Activated CD4-positive, alpha-beta T cell treated with anti-CD3 and anti-CD28 coated beads, Interleukin-2, amount 10 ng/mL, durations not matched to agents 7 days and 5 days (primary cell): Measurements from ENCODE around the gene USP15. TPM values are rescaled to one million over a fixed set of nuclear protein-coding genes. Genes with fewer than 3 reads are reported as not detected.
A peak's percentile ranks its signal among the peaks of the same experiment; 100 is the strongest.

Experiments used
- CTCF ChIA-PET: fragments of 350-600 bp; sonication (Branson Sonifier 250); formaldehyde crosslinking; loops from one replicate; lab custom pipeline; 2021; ENCODE audit warnings: antibody characterized with exemption; lab: Charles Lee
- POLR2A ChIA-PET: fragments of 350-600 bp; sonication (Branson Sonifier 250); formaldehyde crosslinking; loops from one replicate; lab custom pipeline; 2021; ENCODE audit warnings: antibody characterized with exemption; lab: Charles Lee
- DNase-seq: peaks from one replicate; pipeline ENCODE4 v3.0.0-alpha.2; 2020
- H3K27ac Mint-ChIP-seq: one replicate; pipeline ENCODE4 v1.8.0; 2021; ENCODE audit warnings: mild to moderate bottlenecking, moderate library complexity, mixed read lengths
- H3K27me3 Mint-ChIP-seq: one replicate; pipeline ENCODE4 v1.8.0; 2021; ENCODE audit warnings: mixed read lengths
- H3K36me3 Mint-ChIP-seq: one replicate; pipeline ENCODE4 v1.8.0; 2021; ENCODE audit warnings: low read depth, mixed read lengths
- H3K4me1 Mint-ChIP-seq: one replicate; pipeline ENCODE4 v1.8.0; 2021; ENCODE audit warnings: mixed read lengths
- H3K4me3 Mint-ChIP-seq: one replicate; pipeline ENCODE4 v1.8.0; 2021; ENCODE audit warnings: mild to moderate bottlenecking, moderate library complexity, mixed read lengths
- H3K9me3 Mint-ChIP-seq: one replicate; pipeline ENCODE4 v1.8.0; 2021; ENCODE audit warnings: mixed read lengths
- total RNA-seq, 2 experiments: library from RNA; stranded (reverse); gene quantifications; one replicate each; pipeline ENCODE4 v1.2.3, GENCODE V29; 2021

The USP15 gene
- total RNA-seq, 2 experiments from 2014 or later: 162 to 167 TPM

DNA sequence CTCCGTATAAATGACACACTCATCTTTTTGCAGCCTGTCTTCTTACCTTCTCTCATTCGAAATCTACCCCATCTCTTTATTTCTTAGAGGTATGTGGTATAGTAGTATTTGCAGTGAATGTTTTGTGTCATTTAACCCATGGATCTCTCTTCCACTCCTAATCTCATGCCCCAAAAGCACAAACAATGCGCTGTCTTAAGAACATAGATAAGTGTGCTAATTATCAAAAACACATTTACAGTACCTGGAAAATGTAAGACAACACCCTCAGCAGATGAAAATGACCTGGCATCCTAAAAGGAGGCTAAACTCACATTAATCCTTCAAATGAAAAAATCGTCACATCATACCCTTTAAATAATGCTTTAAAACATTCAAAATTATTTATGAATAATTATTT is 10.7 kb downstream of the USP15 start:
- POLR2A ChIA-PET: no interaction called here
- H3K4me1 Mint-ChIP-seq: peaks cover 80% of the 10 kb centered on the region
- no peak overlapping the region for H3K27ac Mint-ChIP-seq
- DNase-seq: no peak
- H3K27me3 Mint-ChIP-seq: no peaks in the 10 kb centered on the region
- no peaks in the 10 kb centered on the region for H3K9me3 Mint-ChIP-seq
- peaks cover 41% of the 10 kb centered on the region for H3K36me3 Mint-ChIP-seq
- CTCF ChIA-PET: no interaction called here
- no peak overlapping the region for H3K4me3 Mint-ChIP-seq

DNA sequence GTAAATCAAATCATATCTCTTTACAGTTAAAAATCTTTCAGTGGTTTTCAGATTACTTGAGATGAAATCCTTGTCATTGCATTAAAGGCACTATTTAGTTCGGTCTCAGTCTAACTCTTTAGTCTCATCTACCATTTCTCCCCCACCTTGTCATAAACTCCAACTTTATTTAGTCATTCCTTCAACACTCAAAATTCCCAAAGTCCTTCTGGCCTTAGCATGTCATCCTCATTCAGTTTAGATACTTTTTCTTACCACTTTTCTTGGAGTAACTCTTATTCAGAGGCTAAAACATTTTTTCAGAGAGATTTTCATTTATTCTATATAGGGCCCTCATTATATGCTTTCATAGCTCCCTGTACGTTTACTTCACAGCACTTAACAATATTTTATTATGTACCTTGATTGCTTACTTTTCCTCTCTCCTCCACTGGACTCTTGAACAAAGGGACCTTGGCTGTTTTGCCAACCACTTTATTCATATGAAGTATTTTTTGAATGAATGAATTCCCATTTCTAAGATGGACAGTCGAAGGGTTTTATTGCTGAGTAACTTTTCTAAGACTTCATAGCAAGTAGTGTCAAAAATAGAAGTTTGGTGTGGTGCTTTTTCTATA is 12.8 kb downstream of the USP15 start:
- no peak overlapping the region for H3K27ac Mint-ChIP-seq
- H3K4me3 Mint-ChIP-seq: peak overlapping the region; percentile 1
- no peak for DNase-seq
- ChIA-PET CTCF (no interaction called here), POLR2A (no interaction called here)
- H3K36me3 Mint-ChIP-seq: peaks cover 39% of the 10 kb centered on the region
- peaks cover 74% of the 10 kb centered on the region for H3K4me1 Mint-ChIP-seq
- H3K9me3 Mint-ChIP-seq: no peaks in the 10 kb centered on the region
- H3K27me3 Mint-ChIP-seq: no peaks in the 10 kb centered on the region

GRCh38 chr12:62273724-62274380 is 13.6 kb downstream of the USP15 start:
- Mint-ChIP-seq H3K4me3 (no peak overlapping the region), H3K27me3 (no peaks in the 10 kb centered on the region), H3K4me1 (peaks cover 66% of the 10 kb centered on the region), H3K27ac (no peak overlapping the region), H3K9me3 (peaks cover 2% of the 10 kb centered on the region), H3K36me3 (peaks cover 37% of the 10 kb centered on the region)
- ChIA-PET CTCF (interaction anchor here (1.2 kb wide), 1 partner anchor 15 kb away, joined by 3 read pairs; no protein-coding TSS in a partner anchor), POLR2A (no interaction called here)
- DNase-seq: no peak

GRCh38 chr12:62278022-62278421 is 17.8 kb downstream of the USP15 start:
- Mint-ChIP-seq H3K27me3 (no peaks in the 10 kb centered on the region), H3K4me1 (peaks cover 70% of the 10 kb centered on the region), H3K4me3 (no peak overlapping the region), H3K27ac (no peak overlapping the region), H3K9me3 (peaks cover 9% of the 10 kb centered on the region), H3K36me3 (peaks cover 47% of the 10 kb centered on the region)
- ChIA-PET CTCF (no interaction called here), POLR2A (no interaction called here)
- DNase-seq: no peak

DNA sequence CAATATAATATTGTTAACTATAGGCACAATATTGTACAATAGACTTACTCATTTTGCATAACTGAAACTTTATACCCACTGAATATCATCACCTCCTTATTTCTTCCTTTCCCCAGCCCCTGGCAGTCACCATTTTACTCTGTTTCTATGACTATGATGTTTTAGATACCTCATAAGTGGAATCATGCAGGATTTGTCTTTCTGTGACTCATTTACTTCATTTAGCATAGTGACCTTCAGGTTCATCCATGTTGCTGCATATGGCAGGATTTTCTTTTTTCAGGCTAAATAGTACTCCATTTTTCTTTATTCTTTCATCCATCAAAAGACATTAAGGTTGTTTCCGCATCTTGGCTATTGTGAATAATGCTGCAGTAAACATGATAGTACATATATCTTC is 18.9 kb downstream of the USP15 start:
- CTCF ChIA-PET: no interaction called here
- no peak overlapping the region for H3K27ac Mint-ChIP-seq
- H3K4me3 Mint-ChIP-seq: no peak overlapping the region
- H3K36me3 Mint-ChIP-seq: peaks cover 48% of the 10 kb centered on the region
- DNase-seq: no peak
- H3K27me3 Mint-ChIP-seq: no peaks in the 10 kb centered on the region
- POLR2A ChIA-PET: no interaction called here
- H3K9me3 Mint-ChIP-seq: peaks cover 9% of the 10 kb centered on the region
- H3K4me1 Mint-ChIP-seq: peaks cover 66% of the 10 kb centered on the region

- Mint-ChIP-seq H3K27ac (no peak overlapping the region), H3K27me3 (no peaks in the 10 kb centered on the region), H3K36me3 (peaks cover 48% of the 10 kb centered on the region), H3K4me1 (peaks cover 58% of the 10 kb centered on the region), H3K4me3 (no peak overlapping the region), H3K9me3 (peaks cover 9% of the 10 kb centered on the region)
- CTCF ChIA-PET: interaction anchor here (1.3 kb wide), 1 partner anchor 13 kb away, joined by 4 read pairs; no protein-coding TSS in a partner anchor
- DNase-seq: no peak
- POLR2A ChIA-PET: no interaction called here
These were observed 19.8 kb downstream of the USP15 start for GRCh38 chr12:62279961-62280360.

DNA sequence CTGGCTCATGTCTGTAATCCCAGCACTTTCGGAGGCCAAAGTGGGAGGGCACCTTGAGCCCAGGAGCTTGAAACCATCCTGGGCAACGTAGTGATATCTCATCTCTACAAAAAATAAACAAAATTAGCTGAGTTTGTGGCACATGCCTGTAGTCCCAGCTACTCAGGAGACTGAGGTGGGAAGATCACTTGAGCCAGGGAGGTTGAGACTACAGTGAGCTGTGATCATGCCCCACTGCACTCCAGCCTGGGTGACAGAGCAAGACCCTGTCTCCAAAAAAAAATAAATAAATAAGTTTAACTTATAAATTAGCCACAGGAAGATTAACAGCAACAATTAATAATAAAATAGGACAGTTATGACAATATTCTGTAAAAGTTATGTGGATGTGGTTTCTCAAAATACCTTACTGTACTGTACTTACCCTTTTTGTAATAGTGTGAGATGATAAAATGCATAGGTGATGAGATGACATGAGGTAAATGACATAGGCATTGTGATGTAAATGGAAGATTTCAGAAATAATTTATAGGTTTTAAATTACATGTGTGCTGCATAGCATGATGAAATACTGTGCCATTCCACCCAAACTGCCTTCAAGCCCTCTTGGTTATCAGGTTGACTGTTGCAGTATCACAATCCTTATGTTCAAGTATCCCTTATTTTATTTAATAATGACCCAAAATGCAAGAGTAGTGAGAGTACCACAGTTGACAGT is 22.0 kb downstream of the USP15 start:
- H3K4me3 Mint-ChIP-seq: no peak overlapping the region
- peaks cover 57% of the 10 kb centered on the region for H3K36me3 Mint-ChIP-seq
- DNase-seq: no peak
- H3K27ac Mint-ChIP-seq: peak overlapping the region; percentile 25
- ChIA-PET CTCF (no interaction called here), POLR2A (no interaction called here)
- no peaks in the 10 kb centered on the region for H3K27me3 Mint-ChIP-seq
- H3K9me3 Mint-ChIP-seq: peaks cover 17% of the 10 kb centered on the region
- H3K4me1 Mint-ChIP-seq: peaks cover 62% of the 10 kb centered on the region

DNA sequence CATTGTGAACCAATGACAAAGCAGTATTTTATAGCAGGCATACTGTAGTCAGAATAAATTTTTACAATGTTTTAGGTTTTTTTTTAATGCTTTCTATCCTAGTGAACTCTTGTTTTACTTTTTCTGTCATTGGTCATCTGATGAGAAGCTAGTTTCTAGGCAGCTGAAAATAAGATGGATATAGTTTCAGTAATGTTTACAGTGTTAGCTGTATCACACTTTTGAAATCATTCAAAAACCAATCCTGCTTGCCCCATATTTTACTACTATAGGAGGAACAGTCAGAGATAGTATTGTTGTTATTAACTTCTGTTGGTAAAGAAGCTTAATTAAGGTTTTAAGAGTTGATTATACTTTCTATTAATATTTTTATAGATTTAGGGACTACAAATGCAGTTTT is 24.5 kb downstream of the USP15 start:
- Mint-ChIP-seq H3K4me1 (peaks cover 75% of the 10 kb centered on the region), H3K4me3 (no peak overlapping the region), H3K9me3 (peaks cover 27% of the 10 kb centered on the region), H3K36me3 (peaks cover 66% of the 10 kb centered on the region), H3K27me3 (no peaks in the 10 kb centered on the region), H3K27ac (no peak overlapping the region)
- ChIA-PET CTCF (interaction anchor here (0.6 kb wide), 1 partner anchor 16 kb away, joined by 3 read pairs; no protein-coding TSS in a partner anchor), POLR2A (no interaction called here)
- no peak for DNase-seq

DNA sequence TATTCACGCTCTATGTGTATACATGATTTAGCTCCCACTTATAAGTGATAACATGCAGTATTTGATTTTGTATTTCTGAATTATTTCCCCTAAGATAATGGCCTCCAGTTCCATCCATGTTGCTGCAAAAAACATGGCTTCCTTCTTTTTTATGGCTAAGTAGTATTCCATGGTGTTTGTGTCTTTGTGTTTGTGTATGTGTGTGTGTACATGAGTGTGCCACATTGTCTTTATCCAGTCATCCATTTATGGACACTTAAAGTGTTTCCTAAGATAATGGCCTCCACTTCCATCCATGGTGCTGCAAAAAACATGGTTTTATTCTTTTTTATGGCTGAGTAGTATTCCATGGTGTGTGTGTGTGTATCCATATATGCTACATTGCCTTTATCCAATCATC is 25.1 kb downstream of the USP15 start:
- Mint-ChIP-seq H3K4me1 (peaks cover 76% of the 10 kb centered on the region), H3K4me3 (no peak overlapping the region), H3K27me3 (no peaks in the 10 kb centered on the region), H3K27ac (no peak overlapping the region), H3K9me3 (peaks cover 32% of the 10 kb centered on the region), H3K36me3 (peaks cover 67% of the 10 kb centered on the region)
- POLR2A ChIA-PET: no interaction called here
- DNase-seq: no peak
- CTCF ChIA-PET: no interaction called here

GRCh38 chr12:62288328-62288727 is 28.1 kb downstream of the USP15 start:
- Mint-ChIP-seq H3K4me3 (no peak overlapping the region), H3K4me1 (peaks cover 69% of the 10 kb centered on the region), H3K27ac (peak overlapping the region; percentile 65), H3K27me3 (no peaks in the 10 kb centered on the region), H3K9me3 (peaks cover 39% of the 10 kb centered on the region), H3K36me3 (peaks cover 73% of the 10 kb centered on the region)
- no peak for DNase-seq
- ChIA-PET POLR2A (no interaction called here), CTCF (interaction anchor here (0.6 kb wide), 1 partner anchor 170 kb away, joined by 4 read pairs; no protein-coding TSS in a partner anchor)

DNA sequence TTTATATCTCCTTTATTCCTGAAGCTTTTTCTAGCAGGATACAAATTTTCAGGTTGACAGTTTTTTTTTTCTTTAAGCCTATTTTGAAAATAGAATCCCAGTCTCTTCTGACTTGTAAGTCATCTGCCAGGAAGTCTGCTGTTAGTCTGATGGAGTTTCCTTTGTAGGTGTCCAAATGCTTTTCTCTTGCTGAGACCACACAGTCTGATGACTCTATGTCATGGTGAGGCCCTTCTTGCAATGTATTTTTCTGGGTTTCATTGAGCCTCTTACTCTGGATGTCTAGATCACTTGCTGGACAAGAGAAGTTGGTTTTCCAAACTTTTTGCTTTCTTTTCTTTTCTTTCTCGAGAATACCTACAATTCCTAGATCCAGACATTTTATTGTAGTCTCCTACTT is 30.6 kb downstream of the USP15 start:
- no peak for DNase-seq
- ChIA-PET POLR2A (no interaction called here), CTCF (interaction anchor here (0.5 to 1.7 kb wide), 2 partner anchors 26 to 123 kb away, joined by 3 to 4 read pairs; no protein-coding TSS in a partner anchor)
- Mint-ChIP-seq H3K36me3 (peaks cover 77% of the 10 kb centered on the region), H3K4me1 (peaks cover 69% of the 10 kb centered on the region), H3K27ac (no peak overlapping the region), H3K9me3 (peaks cover 34% of the 10 kb centered on the region), H3K4me3 (no peak overlapping the region), H3K27me3 (no peaks in the 10 kb centered on the region)

GRCh38 chr12:62291864-62292760 is 31.9 kb downstream of the USP15 start:
- no peak for DNase-seq
- POLR2A ChIA-PET: no interaction called here
- H3K27ac Mint-ChIP-seq: no peak overlapping the region
- no peaks in the 10 kb centered on the region for H3K27me3 Mint-ChIP-seq
- peaks cover 79% of the 10 kb centered on the region for H3K36me3 Mint-ChIP-seq
- CTCF ChIA-PET: interaction anchor here (1.7 kb wide), 1 partner anchor 25 kb away, joined by 4 read pairs; no protein-coding TSS in a partner anchor
- no peak overlapping the region for H3K4me3 Mint-ChIP-seq
- H3K9me3 Mint-ChIP-seq: peaks cover 33% of the 10 kb centered on the region
- H3K4me1 Mint-ChIP-seq: peaks cover 69% of the 10 kb centered on the region
